Naive thymus-derived CD4-positive, alpha-beta T cell (primary cell): ENCODE results near the gene DLG2. TPM values are rescaled to one million over a fixed set of nuclear protein-coding genes. Genes with fewer than 3 reads are reported as not detected.

Experiments used
- ATAC-seq: fragments of 150-1000 bp; cut with Tn5 transposase; 2 replicates; pipeline ENCODE4 v1.10.0; 2021; ENCODE audit warnings: mild to moderate bottlenecking, moderate library complexity
- CTCF ChIA-PET: fragments of 350-600 bp; sonication (Branson Sonifier 250); formaldehyde crosslinking; loops from one replicate; lab custom pipeline; 2021; ENCODE audit warnings: antibody characterized with exemption; lab: Charles Lee
- POLR2A ChIA-PET: fragments of 350-600 bp; sonication (Branson Sonifier 250); formaldehyde crosslinking; loops from one replicate; lab custom pipeline; 2021; ENCODE audit warnings: antibody characterized with exemption, inconsistent platforms; lab: Charles Lee
- DNase-seq, 9 donors: peaks; one replicate each; pipeline versions ENCODE4 v3.0.0 to v3.0.0-alpha.2; 2020 to 2022; ENCODE audit warnings: mixed read lengths in 1 of 9
- H3K27ac ChIP-seq: one replicate; pipeline ENCODE4 v1.7.0; 2013; ENCODE audit warnings: mild to moderate bottlenecking, low read depth, low read length, moderate library complexity
- H3K27me3 ChIP-seq, 2 donors: one replicate each; pipeline ENCODE4 v1.7.0; 2013; ENCODE audit warnings: low read length in 2 of 2, mild to moderate bottlenecking in 2 of 2, moderate library complexity in 2 of 2; ENCODE audit not compliant: control insufficient read depth in 2 of 2, insufficient read depth in 2 of 2
- H3K36me3 ChIP-seq, 3 experiments: 1 replicate in 2 of 3; 2 replicates in 1 of 3; pipeline ENCODE4 v1.7.0; 2013; ENCODE audit warnings: low read length in 3 of 3, mild to moderate bottlenecking in 3 of 3, moderate library complexity in 1 of 3; ENCODE audit not compliant: insufficient read depth in 3 of 3, control insufficient read depth in 2 of 3
- H3K4me1 ChIP-seq, 2 donors: one replicate each; pipeline ENCODE4 v1.7.0; 2013; ENCODE audit warnings: low read length in 2 of 2, mild to moderate bottlenecking in 2 of 2, moderate library complexity in 1 of 2; ENCODE audit not compliant: control insufficient read depth in 2 of 2, insufficient read depth in 2 of 2
- H3K4me3 ChIP-seq: 2 replicates; pipeline ENCODE4 v1.7.0; 2013; ENCODE audit warnings: mild to moderate bottlenecking, low read length
- H3K9me3 ChIP-seq, 3 experiments: 1 replicate in 2 of 3; 2 replicates in 1 of 3; pipeline ENCODE4 v1.7.0; 2013; ENCODE audit warnings: low read length in 3 of 3; ENCODE audit not compliant: control insufficient read depth in 2 of 3
- H3K27ac Mint-ChIP-seq, 9 donors: one replicate each; pipeline ENCODE4 v1.8.0; 2020 to 2022; ENCODE audit warnings: mixed read lengths in 9 of 9, mild to moderate bottlenecking in 8 of 9, moderate library complexity in 5 of 9, inconsistent platforms in 2 of 9
- H3K27me3 Mint-ChIP-seq, 5 donors: one replicate each; pipeline ENCODE4 v1.8.0; 2021 to 2022; ENCODE audit warnings: mixed read lengths in 5 of 5, mild to moderate bottlenecking in 1 of 5
- H3K36me3 Mint-ChIP-seq, 5 donors: one replicate each; pipeline ENCODE4 v1.8.0; 2020 to 2022; ENCODE audit warnings: mixed read lengths in 5 of 5, mild to moderate bottlenecking in 3 of 5, inconsistent platforms in 1 of 5
- H3K4me1 Mint-ChIP-seq, 7 donors: one replicate each; pipeline ENCODE4 v1.8.0; 2020 to 2022; ENCODE audit warnings: mixed read lengths in 7 of 7, mild to moderate bottlenecking in 3 of 7, inconsistent platforms in 1 of 7
- H3K4me3 Mint-ChIP-seq, 10 donors: one replicate each; pipeline ENCODE4 v1.8.0; 2020 to 2022; ENCODE audit warnings: mild to moderate bottlenecking in 10 of 10, mixed read lengths in 10 of 10, moderate library complexity in 6 of 10, inconsistent platforms in 2 of 10
- H3K9me3 Mint-ChIP-seq, 11 donors: one replicate each; pipeline ENCODE4 v1.8.0; 2020 to 2022; ENCODE audit warnings: mixed read lengths in 11 of 11, mild to moderate bottlenecking in 4 of 11, inconsistent platforms in 1 of 11, moderate library complexity in 1 of 11
- intact Hi-C, 2 donors: fragments of 100-400 bp; cut with micrococcal nuclease; formaldehyde crosslinking; loops; one replicate each; pipeline ENCODE4 v1.15.1; 2023
- polyA plus RNA-seq, 2 donors: library from polyadenylated mRNA; unstranded; fragments of 300-500 nt; fragmentation: Illumina TruSeq; gene quantifications; one replicate each; pipeline ENCODE4 v1.2.3, GENCODE V29; 2021
- total RNA-seq, 6 experiments: library from RNA in 5 of 6; stranded (reverse) in 5 of 6; gene quantifications; 1 replicate in 5 of 6; 2 replicates in 1 of 6; pipeline ENCODE4 v1.2.3 and lab custom pipeline; 2021 to 2026

DLG2 gene
- total and polyA plus RNA-seq, 7 experiments from 2014 or later: 0.64 to 6.1 (median 3.7) TPM

DNA sequence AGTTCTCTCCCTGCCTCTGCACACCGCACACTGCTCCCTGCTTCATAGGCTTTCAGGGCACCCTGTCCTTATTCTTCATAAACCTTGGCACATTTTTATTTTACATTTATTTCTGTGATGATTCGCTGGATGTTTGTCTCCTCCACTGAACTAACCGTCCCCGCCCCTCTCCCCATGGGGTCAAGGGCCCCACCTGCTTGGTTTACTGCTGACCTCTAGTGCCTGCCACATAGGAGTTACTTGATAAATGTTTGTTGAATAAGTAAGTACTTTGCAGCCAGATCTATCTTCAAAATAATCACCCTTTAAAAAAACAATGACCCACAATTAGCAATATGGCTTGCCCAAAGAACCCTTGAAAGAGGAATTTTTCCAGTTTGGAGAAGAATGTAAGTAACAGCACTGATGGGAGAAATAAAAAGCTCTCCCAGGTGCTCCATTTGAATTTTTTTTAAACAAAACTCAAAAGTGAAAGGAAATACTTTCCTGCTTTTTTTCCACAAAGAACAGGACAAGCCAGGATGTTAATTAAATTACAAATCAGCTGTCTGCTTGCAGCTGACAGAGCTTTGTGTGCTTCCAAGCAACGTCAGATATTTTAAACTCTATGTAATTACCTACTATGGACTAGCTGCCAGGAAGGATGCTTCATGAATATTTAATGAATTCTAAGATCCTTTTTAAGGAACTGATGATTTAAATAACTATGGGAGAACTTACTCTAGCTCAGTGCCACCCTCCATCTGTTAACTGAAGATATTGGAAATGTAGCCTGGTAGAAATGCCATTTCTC, 1083.6 kb downstream of the DLG2 start:
- Mint-ChIP-seq H3K9me3 (peaks cover 0 to 41% (median 18%) of the 10 kb centered on the region in 11 donors), H3K27me3 (no peaks in the 10 kb centered on the region), H3K4me1 (no peaks in the 10 kb centered on the region), H3K4me3 (no peak overlapping the region), H3K36me3 (peaks cover 0 to 4% (median 0%) of the 10 kb centered on the region in 5 donors), H3K27ac (no peak overlapping the region)
- H3K4me3 ChIP-seq: no peak overlapping the region
- no peak overlapping the region for H3K27ac ChIP-seq
- no peaks in the 10 kb centered on the region for H3K27me3 ChIP-seq
- intact Hi-C loops: no loop called here
- DNase-seq (no peak), ATAC-seq (no peak)
- POLR2A ChIA-PET: no interaction called here
- CTCF ChIA-PET: no interaction called here
- no peaks in the 10 kb centered on the region for H3K36me3 ChIP-seq
- H3K4me1 ChIP-seq: no peaks in the 10 kb centered on the region
- no peaks in the 10 kb centered on the region for H3K9me3 ChIP-seq

GRCh38 chr11:84541731-84542340, 1085.3 kb downstream of the DLG2 start:
- H3K9me3 ChIP-seq: no peaks in the 10 kb centered on the region
- ChIA-PET POLR2A (no interaction called here), CTCF (no interaction called here)
- H3K27ac ChIP-seq: no peak overlapping the region
- intact Hi-C loops: no loop called here
- no peaks in the 10 kb centered on the region for H3K4me1 ChIP-seq
- DNase-seq (no peak), ATAC-seq (no peak)
- Mint-ChIP-seq H3K27me3 (no peaks in the 10 kb centered on the region), H3K36me3 (no peaks in the 10 kb centered on the region), H3K27ac (no peak overlapping the region), H3K9me3 (peaks cover 0 to 40% (median 12%) of the 10 kb centered on the region in 11 donors), H3K4me3 (no peak overlapping the region), H3K4me1 (no peaks in the 10 kb centered on the region)
- no peak overlapping the region for H3K4me3 ChIP-seq
- H3K27me3 ChIP-seq: no peaks in the 10 kb centered on the region
- H3K36me3 ChIP-seq: no peaks in the 10 kb centered on the region

DNA sequence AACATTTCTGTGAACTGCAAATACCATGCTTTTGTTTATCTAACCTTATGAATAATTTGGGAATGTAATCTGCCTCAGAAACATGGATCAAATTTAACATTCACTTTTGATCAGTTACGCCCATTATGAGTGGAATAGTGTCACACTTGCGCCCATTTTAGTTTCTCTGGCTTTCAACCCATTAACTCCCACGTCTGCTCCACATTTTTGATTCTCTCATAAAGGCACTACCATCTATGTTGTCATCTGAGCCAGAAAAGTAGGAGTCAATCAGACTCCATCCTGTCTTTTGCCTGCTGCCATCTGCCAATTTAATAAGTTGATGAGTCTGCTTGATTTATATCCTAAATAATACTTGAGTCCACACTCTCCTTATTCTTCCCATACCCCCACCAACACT, 1090.7 kb downstream of the DLG2 start:
- Histone ChIP-seq H3K4me1 (no peaks in the 10 kb centered on the region), H3K4me3 (no peak overlapping the region), H3K27me3 (no peaks in the 10 kb centered on the region), H3K27ac (no peak overlapping the region), H3K36me3 (no peaks in the 10 kb centered on the region), H3K9me3 (no peaks in the 10 kb centered on the region)
- Mint-ChIP-seq H3K4me1 (no peaks in the 10 kb centered on the region), H3K36me3 (no peaks in the 10 kb centered on the region), H3K9me3 (peaks cover 0 to 34% (median 11%) of the 10 kb centered on the region in 11 donors), H3K27me3 (no peaks in the 10 kb centered on the region), H3K27ac (no peak overlapping the region), H3K4me3 (no peak overlapping the region)
- intact Hi-C loops: no loop called here
- ATAC-seq (no peak), DNase-seq (no peak)
- ChIA-PET POLR2A (no interaction called here), CTCF (no interaction called here)

DNA sequence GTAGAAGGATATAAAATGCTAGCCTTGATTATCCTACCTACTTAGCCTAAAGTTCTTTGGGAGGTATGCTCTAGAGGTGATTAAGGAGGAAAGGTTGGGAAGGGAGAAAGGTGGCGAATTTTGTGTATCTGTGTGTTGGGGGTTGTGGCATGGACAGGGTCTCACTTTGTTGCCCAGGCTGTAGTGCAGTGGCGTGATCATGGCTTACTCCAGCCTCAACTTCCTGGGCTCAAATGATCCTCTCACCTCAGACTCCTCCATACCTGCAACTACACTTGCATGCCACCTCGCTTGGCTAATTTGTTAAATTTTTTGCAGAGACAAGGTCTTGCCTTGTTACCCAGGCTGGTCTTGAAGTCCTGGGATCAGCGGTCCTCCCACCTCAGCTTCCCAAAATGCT, 1094.8 kb downstream of the DLG2 start:
- DNase-seq (no peak), ATAC-seq (no peak)
- Mint-ChIP-seq H3K36me3 (no peaks in the 10 kb centered on the region), H3K27me3 (no peaks in the 10 kb centered on the region), H3K27ac (no peak overlapping the region), H3K4me3 (no peak overlapping the region), H3K4me1 (no peaks in the 10 kb centered on the region), H3K9me3 (peaks cover 0 to 25% (median 9%) of the 10 kb centered on the region in 11 donors)
- ChIA-PET CTCF (no interaction called here), POLR2A (no interaction called here)
- Histone ChIP-seq H3K4me1 (no peaks in the 10 kb centered on the region), H3K27me3 (no peaks in the 10 kb centered on the region), H3K27ac (no peak overlapping the region), H3K4me3 (no peak overlapping the region), H3K9me3 (no peaks in the 10 kb centered on the region), H3K36me3 (no peaks in the 10 kb centered on the region)
- intact Hi-C loops: no loop called here

DNA sequence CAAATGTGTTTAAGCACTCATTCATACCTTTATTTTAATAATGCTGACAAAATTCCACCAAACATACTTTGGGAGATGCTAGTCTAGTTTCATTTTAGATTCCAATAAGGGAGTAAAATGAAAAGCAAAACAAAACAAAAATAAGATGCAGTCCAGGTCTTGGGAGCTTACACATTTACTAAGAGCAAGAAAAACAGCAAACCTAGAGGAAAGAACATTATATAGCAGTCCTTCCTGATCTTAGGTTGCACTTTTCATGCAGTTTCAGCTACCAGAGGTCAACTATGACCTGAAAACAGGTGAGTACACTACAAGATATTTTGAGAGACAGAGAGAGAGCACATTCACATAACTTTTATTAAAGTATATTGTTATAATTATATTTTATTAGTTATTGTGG, 1100.9 kb downstream of the DLG2 start:
- POLR2A ChIA-PET: no interaction called here
- H3K36me3 Mint-ChIP-seq: no peaks in the 10 kb centered on the region
- no peak overlapping the region for H3K4me3 ChIP-seq
- CTCF ChIA-PET: no interaction called here
- H3K9me3 ChIP-seq: no peaks in the 10 kb centered on the region
- ATAC-seq: no peak
- no peaks in the 10 kb centered on the region for H3K27me3 Mint-ChIP-seq
- H3K4me1 Mint-ChIP-seq: no peaks in the 10 kb centered on the region
- DNase-seq: no peak
- no peak overlapping the region for H3K27ac Mint-ChIP-seq
- no peak overlapping the region for H3K27ac ChIP-seq
- intact Hi-C loops: no loop called here
- no peaks in the 10 kb centered on the region for H3K27me3 ChIP-seq
- no peaks in the 10 kb centered on the region for H3K4me1 ChIP-seq
- H3K4me3 Mint-ChIP-seq: no peak overlapping the region
- peaks cover 0 to 23% (median 9%) of the 10 kb centered on the region in 11 donors for H3K9me3 Mint-ChIP-seq
- H3K36me3 ChIP-seq: no peaks in the 10 kb centered on the region

DNA sequence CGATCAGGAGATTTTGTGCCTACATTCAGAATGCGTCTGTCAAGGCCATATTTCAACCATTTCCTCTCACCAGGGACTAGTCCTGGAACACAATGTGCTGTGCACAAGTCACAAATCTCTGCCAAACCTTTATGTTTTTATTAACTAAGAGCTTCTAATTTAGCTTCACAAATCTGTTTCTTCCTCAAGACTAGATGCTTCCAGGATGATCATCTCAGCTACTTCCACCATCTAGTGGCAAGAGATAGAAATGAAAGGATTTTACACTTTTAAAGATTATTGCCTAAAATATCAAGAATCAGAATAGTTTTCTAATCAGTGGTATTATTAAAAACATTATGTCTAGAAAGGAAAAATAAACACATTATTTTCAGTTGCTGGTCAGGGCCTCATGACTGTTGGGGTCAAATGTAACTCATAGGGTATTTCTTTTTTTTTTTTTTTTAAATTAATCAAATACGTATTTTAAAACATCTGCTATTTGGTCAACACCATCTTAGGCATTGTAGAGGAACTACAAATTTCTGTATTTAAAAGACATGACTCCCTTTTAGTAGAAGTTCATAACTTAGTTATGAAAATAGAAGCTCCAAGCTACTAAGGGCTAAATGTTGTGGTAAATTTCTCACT, 1102.6 kb downstream of the DLG2 start:
- H3K27me3 ChIP-seq: no peaks in the 10 kb centered on the region
- no peak overlapping the region for H3K4me3 ChIP-seq
- no peak overlapping the region for H3K4me3 Mint-ChIP-seq
- ATAC-seq (no peak), DNase-seq (no peak)
- no peaks in the 10 kb centered on the region for H3K9me3 ChIP-seq
- no peaks in the 10 kb centered on the region for H3K36me3 ChIP-seq
- ChIA-PET CTCF (no interaction called here), POLR2A (no interaction called here)
- peaks cover 0 to 20% (median 9%) of the 10 kb centered on the region in 11 donors for H3K9me3 Mint-ChIP-seq
- no peak overlapping the region for H3K27ac Mint-ChIP-seq
- no peaks in the 10 kb centered on the region for H3K27me3 Mint-ChIP-seq
- H3K27ac ChIP-seq: no peak overlapping the region
- no peaks in the 10 kb centered on the region for H3K4me1 ChIP-seq
- H3K36me3 Mint-ChIP-seq: no peaks in the 10 kb centered on the region
- intact Hi-C loops: no loop called here
- H3K4me1 Mint-ChIP-seq: no peaks in the 10 kb centered on the region
